Measurements from ENCODE around the gene TTC6. TPM values are rescaled to one million over a fixed set of nuclear protein-coding genes. Genes with fewer than 3 reads are reported as not detected.
A peak's percentile ranks its signal among the peaks of the same experiment; 100 is the strongest.
"Not testable (repeated sequence)": the region's sequence is repeated elsewhere in the genome, so short reads cannot be mapped to it uniquely, and the experiment has no call there.

TTC6 gene
- total RNA-seq, 1 experiment from 2014 or later = 0.54 TPM

- Histone ChIP-seq H3K4me3 (ENCODE audit: low read depth in 2 of 2, low read length in 2 of 2) (no peak overlapping the region), H3K27me3 (ENCODE audit: control insufficient read depth, insufficient read depth, low read length) (no peaks in the 10 kb centered on the region), H3K4me1 (ENCODE audit: control insufficient read depth, insufficient read depth, low read length) (no peaks in the 10 kb centered on the region; the same call in 1 of the 2 replicates), H3K36me3 (ENCODE audit: control insufficient read depth, insufficient read depth, low read length) (no peaks in the 10 kb centered on the region), H3K9me3 (ENCODE audit: control insufficient read depth, insufficient read depth, low read depth, low read length) (no peaks in the 10 kb centered on the region; the same call in 1 of the 2 replicates), H3K27ac (ENCODE audit: low read length) (peak overlapping the region; percentile 23; the same call in 1 of the 2 replicates)
- ATAC-seq (no peak), DNase-seq (ENCODE audit: low read depth, low spot score) (no peak)
- ChIA-PET POLR2A (no interaction called here), CTCF (interaction anchor here (0.7 kb wide), 1 partner anchor 751 kb away, joined by 9 read pairs; no protein-coding TSS in a partner anchor)
- BruUV-seq (replicated peaks) = no TSS peak
- TF ChIP-seq CTCF (IDR thresholded peaks at IDR 0.05) (no peak), REST (IDR thresholded peaks at IDR 0.05; ENCODE audit: insufficient read depth in 1 of 2, low read depth in 2 of 2, low read length in 1 of 2) (no peak), TCF7L2 (IDR thresholded peaks at IDR 0.05; ENCODE audit: low read depth, low read length) (no peak), POLR2AphosphoS5 (IDR thresholded peaks at IDR 0.05; ENCODE audit: low read depth, low read length) (no peak), SIN3A (IDR thresholded peaks at IDR 0.05; ENCODE audit: borderline replicate concordance, insufficient read depth, low read depth, low read length) (no peak)
- in situ Hi-C loops (cut with HindIII; ENCODE audit: low pct_unique_long_range_greater_than_20kb, low sequenced_read_pairs) (no loop called here), intact Hi-C loops (cut with micrococcal nuclease; ENCODE audit: unreplicated experiment) (no loop called here)
Measured at GRCh38 chr14:37553935-37554550, 41.4 kb upstream of the TTC6 start.

GRCh38 chr14:37555596-37555995 is 39.8 kb upstream of the TTC6 start:
- H3K27me3 ChIP-seq (ENCODE audit: control insufficient read depth, insufficient read depth, low read length); CTCF ChIA-PET; H3K27ac ChIP-seq (ENCODE audit: low read length); H3K4me3 ChIP-seq (ENCODE audit: low read depth in 2 of 2, low read length in 2 of 2); H3K4me1 ChIP-seq (ENCODE audit: control insufficient read depth, insufficient read depth, low read length); in situ Hi-C loops (cut with HindIII; ENCODE audit: low pct_unique_long_range_greater_than_20kb, low sequenced_read_pairs); POLR2A ChIA-PET; H3K36me3 ChIP-seq (ENCODE audit: control insufficient read depth, insufficient read depth, low read length); ATAC-seq; H3K9me3 ChIP-seq (ENCODE audit: control insufficient read depth, insufficient read depth, low read depth, low read length); BruUV-seq (replicated peaks); DNase-seq (ENCODE audit: low read depth, low spot score); intact Hi-C loops (cut with micrococcal nuclease; ENCODE audit: unreplicated experiment): not testable (repeated sequence)

- in situ Hi-C loops (cut with HindIII; ENCODE audit: low pct_unique_long_range_greater_than_20kb, low sequenced_read_pairs) (no loop called here), intact Hi-C loops (cut with micrococcal nuclease; ENCODE audit: unreplicated experiment) (no loop called here)
- ATAC-seq (no peak), DNase-seq (ENCODE audit: low read depth, low spot score) (no peak)
- ChIA-PET CTCF (no interaction called here), POLR2A (no interaction called here)
- H3K4me3 ChIP-seq (ENCODE audit: low read depth in 2 of 2, low read length in 2 of 2) = no peak overlapping the region
- no peaks in the 10 kb centered on the region for H3K4me1 ChIP-seq (ENCODE audit: control insufficient read depth, insufficient read depth, low read length)
- TF ChIP-seq TCF7L2 (IDR thresholded peaks at IDR 0.05; ENCODE audit: low read depth, low read length) (no peak), CTCF (IDR thresholded peaks at IDR 0.05) (no peak), SIN3A (IDR thresholded peaks at IDR 0.05; ENCODE audit: borderline replicate concordance, insufficient read depth, low read depth, low read length) (no peak), POLR2AphosphoS5 (IDR thresholded peaks at IDR 0.05; ENCODE audit: low read depth, low read length) (no peak)
- H3K27me3 ChIP-seq (ENCODE audit: control insufficient read depth, insufficient read depth, low read length) = no peaks in the 10 kb centered on the region
- H3K9me3 ChIP-seq (ENCODE audit: control insufficient read depth, insufficient read depth, low read depth, low read length) = no peaks in the 10 kb centered on the region; the same call in 1 of the 2 replicates
- no peaks in the 10 kb centered on the region for H3K36me3 ChIP-seq (ENCODE audit: control insufficient read depth, insufficient read depth, low read length)
- no peak overlapping the region for H3K27ac ChIP-seq (ENCODE audit: low read length)
- BruUV-seq (replicated peaks) = no TSS peak
Measured at GRCh38 chr14:37558740-37559139, 36.7 kb upstream of the TTC6 start.

All from Panc1 (cell line).